Activated T-cell treated with anti-CD3 and anti-CD28 coated beads, Interleukin-2, amount 50 U/mL, for 24 hours (primary cell): Measurements from ENCODE around the gene AKT3.

Source experiments
- DNase-seq: peaks from one replicate; pipeline ENCODE4 v3.0.0-alpha.2; 2020
- H3K27ac Mint-ChIP-seq: 2 replicates; pipeline ENCODE4 v1.8.0; 2020; ENCODE audit warnings: mild to moderate bottlenecking, mixed read lengths
- H3K27me3 Mint-ChIP-seq: 2 replicates; pipeline ENCODE4 v1.8.0; 2020; ENCODE audit warnings: mixed read lengths
- H3K36me3 Mint-ChIP-seq: 2 replicates; pipeline ENCODE4 v1.8.0; 2020; ENCODE audit warnings: low read depth, mixed read lengths
- H3K4me1 Mint-ChIP-seq: 2 replicates; pipeline ENCODE4 v1.8.0; 2020; ENCODE audit warnings: low read depth, mixed read lengths
- H3K4me3 Mint-ChIP-seq: 2 replicates; pipeline ENCODE4 v1.8.0; 2020; ENCODE audit warnings: mild to moderate bottlenecking, moderate library complexity, mixed read lengths
- H3K9me3 Mint-ChIP-seq: 2 replicates; pipeline ENCODE4 v1.8.0; 2020; ENCODE audit warnings: mixed read lengths

The AKT3 gene

DNA sequence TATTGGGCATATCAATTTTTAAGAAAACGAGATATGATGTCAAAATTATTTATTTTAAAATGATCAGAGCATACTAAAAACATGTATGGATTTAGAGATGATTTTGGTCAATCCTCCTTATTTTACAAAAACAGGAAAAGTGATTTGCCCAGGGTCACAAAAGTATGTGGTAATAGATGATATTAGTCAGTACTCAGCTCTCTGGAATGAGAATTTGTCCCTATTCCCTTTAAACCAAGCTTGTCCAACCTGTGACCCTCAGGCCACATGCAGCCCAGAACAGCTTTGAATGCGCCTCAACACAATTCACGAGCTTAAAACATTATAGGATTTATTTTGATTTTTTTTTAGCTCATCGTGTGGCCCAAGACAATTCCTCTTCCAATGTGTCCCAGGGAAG is 104.7 kb downstream of the AKT3 start:
- no peaks in the 10 kb centered on the region for H3K27me3 Mint-ChIP-seq
- H3K36me3 Mint-ChIP-seq: peaks cover 11% of the 10 kb centered on the region
- H3K9me3 Mint-ChIP-seq: no peaks in the 10 kb centered on the region
- H3K27ac Mint-ChIP-seq: no peak overlapping the region
- H3K4me3 Mint-ChIP-seq: no peak overlapping the region
- H3K4me1 Mint-ChIP-seq: peaks cover 35% of the 10 kb centered on the region
- DNase-seq: no peak

DNA sequence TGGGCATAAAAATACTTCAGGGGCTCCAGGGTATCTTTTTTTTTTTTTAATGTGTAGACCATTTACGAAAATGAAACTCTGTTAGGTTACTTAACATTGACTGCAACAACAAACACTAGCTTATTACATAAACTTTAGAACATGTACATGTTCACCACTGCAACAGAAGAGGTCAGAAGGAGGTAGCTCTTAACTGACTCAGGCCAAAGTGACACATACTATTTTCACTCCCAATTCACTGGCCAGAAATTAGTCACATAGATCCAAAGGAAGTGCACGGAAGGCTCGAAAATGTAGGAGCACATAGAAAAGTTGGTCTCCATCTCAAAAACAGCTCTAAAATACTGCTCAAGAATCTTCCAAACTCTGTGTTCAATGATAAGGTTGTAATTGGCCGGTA is 107.2 kb downstream of the AKT3 start:
- no peaks in the 10 kb centered on the region for H3K27me3 Mint-ChIP-seq
- H3K9me3 Mint-ChIP-seq: no peaks in the 10 kb centered on the region
- no peak overlapping the region for H3K27ac Mint-ChIP-seq
- no peak overlapping the region for H3K4me3 Mint-ChIP-seq
- no peak for DNase-seq
- H3K36me3 Mint-ChIP-seq: peaks cover 16% of the 10 kb centered on the region
- peaks cover 39% of the 10 kb centered on the region for H3K4me1 Mint-ChIP-seq

DNA sequence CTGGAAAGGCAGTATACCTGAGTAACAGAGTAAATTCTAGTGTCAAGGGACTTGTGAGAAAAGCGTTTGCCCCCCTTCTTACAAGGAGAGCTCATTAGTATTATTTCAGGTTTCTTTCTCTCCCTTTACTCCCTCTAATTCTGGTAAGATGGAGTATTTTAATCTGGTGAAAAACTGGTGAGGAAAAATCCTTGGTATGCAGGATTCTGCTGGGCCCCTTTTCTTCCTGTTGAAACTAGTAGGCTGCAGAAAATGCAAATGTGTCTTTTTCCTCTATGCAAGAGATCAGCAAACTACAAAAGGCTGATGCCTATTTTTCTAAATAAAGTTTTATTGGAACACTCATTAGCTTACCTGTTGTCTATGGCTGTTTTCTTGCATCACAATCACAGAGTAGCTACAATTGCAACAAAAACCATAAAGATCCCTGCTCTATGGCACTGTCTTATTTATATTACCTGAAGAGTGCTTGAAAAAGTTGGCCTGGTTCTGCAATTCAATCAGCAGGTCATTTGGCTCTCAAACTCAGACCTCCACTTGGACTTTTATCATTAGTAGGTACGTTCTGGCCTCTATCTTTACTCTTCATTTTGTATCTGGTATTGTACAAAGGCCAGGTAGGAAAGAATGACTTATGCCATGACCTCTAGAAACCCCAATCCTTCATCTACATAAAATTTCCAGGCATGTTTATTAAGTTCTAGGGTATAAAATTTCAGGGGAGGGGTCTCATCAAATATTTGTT is 109.6 kb downstream of the AKT3 start:
- H3K27me3 Mint-ChIP-seq: no peaks in the 10 kb centered on the region
- H3K27ac Mint-ChIP-seq: no peak overlapping the region
- no peak overlapping the region for H3K4me3 Mint-ChIP-seq
- DNase-seq: no peak
- H3K4me1 Mint-ChIP-seq: peaks cover 49% of the 10 kb centered on the region
- no peaks in the 10 kb centered on the region for H3K9me3 Mint-ChIP-seq
- H3K36me3 Mint-ChIP-seq: peaks cover 15% of the 10 kb centered on the region

DNA sequence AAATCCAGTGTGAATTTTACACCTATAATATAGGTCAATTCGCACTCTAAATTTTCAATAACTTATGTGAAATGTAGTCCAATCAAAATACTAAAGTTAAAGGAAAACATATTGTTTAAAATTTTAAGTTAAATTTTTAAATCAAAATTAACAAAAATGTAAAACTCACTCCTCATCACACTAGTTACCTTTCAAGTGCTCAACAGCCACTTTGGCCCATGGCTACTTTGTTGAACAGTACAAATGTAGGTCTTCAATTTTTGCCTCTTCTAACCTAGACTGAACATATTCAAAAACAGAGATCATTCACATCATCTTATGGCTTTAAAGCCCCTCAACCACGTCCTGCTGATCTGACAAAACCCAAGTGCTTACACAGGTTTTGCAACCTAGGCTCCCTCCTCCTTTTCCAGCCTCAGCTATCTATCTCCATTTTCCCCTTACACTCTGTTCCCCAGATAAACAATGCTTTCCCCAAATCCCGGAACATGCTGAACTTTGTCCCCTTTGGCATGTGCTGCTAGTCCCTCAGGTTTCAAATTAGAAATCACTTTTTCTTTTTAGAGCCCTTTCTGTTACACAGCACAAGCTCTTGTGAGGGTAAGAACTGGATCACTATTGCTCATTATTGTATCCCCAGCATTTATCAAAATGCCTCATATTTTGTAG is 110.6 kb downstream of the AKT3 start:
- Mint-ChIP-seq H3K36me3 (peaks cover 21% of the 10 kb centered on the region), H3K27ac (no peak overlapping the region), H3K27me3 (no peaks in the 10 kb centered on the region), H3K4me3 (no peak overlapping the region), H3K9me3 (no peaks in the 10 kb centered on the region), H3K4me1 (peaks cover 52% of the 10 kb centered on the region)
- no peak for DNase-seq

DNA sequence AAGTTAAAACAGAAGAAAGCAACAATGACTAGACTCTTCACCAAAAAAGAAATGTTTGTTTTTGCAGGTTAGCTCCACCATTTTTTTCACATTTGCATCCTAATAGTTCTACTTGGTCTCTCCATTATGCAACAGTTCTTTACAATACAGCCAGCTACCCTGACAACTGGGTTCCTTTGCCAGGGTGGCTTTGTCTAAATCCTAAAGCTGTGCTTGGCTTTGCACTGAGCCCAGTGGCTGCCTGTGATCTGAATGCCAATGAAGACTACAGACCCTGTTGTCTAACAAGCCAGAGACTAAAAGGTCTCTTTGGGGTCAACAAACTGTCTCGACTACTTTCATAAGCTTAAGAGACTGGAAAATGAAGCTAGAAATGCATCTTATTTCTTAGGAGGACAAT is 112.0 kb downstream of the AKT3 start:
- H3K4me3 Mint-ChIP-seq: no peak overlapping the region
- H3K36me3 Mint-ChIP-seq: peaks cover 22% of the 10 kb centered on the region
- no peaks in the 10 kb centered on the region for H3K27me3 Mint-ChIP-seq
- DNase-seq: no peak
- no peaks in the 10 kb centered on the region for H3K9me3 Mint-ChIP-seq
- peaks cover 48% of the 10 kb centered on the region for H3K4me1 Mint-ChIP-seq
- no peak overlapping the region for H3K27ac Mint-ChIP-seq

DNA sequence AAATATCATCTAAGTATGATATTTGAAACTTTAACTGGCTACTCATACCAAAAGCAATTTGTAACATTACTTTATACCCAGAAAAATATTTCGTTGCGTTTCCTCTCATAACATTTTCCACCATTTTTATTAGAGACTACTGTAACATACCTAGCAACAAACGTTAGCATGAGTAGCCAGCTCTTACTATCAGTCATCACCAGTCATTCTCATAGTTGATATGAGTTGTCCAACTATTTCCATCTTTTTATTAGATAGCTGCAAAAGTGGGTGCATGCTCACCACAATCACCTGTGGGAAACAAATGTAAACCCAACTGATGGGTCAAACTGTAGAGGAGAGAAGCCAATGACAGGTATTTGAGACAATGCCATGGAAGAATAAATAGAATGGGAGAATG is 114.6 kb downstream of the AKT3 start:
- Mint-ChIP-seq H3K27ac (no peak overlapping the region), H3K4me1 (peaks cover 48% of the 10 kb centered on the region), H3K36me3 (peaks cover 27% of the 10 kb centered on the region), H3K4me3 (no peak overlapping the region), H3K27me3 (no peaks in the 10 kb centered on the region), H3K9me3 (peaks cover 2% of the 10 kb centered on the region)
- no peak for DNase-seq

DNA sequence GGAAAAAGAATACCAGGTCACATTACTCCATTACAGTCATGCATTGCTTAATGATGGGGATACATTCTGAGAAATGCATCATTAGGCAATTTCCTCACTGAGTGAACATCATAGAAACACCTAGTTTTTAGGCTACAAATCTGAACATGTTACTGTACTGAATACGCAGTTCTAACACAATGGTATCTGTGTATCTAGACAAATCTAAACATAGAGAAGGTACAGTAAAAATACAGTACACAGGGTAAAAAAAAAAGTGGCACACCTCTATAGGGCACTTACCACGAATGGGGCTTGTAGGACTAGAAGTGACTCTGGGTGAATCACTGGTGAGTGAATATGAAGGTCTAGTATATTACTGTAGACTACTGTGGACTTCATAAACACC is 115.7 kb downstream of the AKT3 start:
- peaks cover 28% of the 10 kb centered on the region for H3K36me3 Mint-ChIP-seq
- H3K27me3 Mint-ChIP-seq: no peaks in the 10 kb centered on the region
- H3K4me3 Mint-ChIP-seq: no peak overlapping the region
- peaks cover 46% of the 10 kb centered on the region for H3K4me1 Mint-ChIP-seq
- H3K27ac Mint-ChIP-seq: no peak overlapping the region
- H3K9me3 Mint-ChIP-seq: peaks cover 5% of the 10 kb centered on the region
- DNase-seq: no peak

DNA sequence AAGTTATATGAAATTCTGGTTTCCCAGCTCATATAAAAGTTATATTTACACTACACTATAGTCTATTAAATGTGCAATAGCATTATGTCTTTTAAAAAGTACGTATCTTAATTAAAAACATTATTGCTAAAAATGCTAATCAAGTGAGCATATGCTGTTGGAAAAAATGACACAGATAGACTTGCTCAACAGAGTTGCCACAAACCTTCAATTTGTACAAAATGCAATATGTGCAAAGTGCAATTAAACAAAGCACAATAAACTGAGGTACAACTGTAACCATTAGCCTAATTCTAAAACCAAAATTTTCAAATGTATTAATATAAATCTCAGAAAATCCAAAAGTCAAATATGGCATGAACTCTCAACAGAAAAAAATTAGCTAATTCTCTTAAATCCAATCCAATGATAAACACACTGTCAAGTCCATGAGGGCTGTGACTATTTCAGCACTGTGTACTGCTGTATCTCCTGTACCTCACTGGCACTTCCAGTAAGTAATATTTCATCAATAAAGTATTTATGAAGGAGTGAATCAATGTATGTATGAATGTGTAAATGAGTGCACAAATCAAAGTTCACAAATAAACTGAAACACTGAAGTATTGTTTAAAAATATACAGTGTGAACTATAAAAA is 116.3 kb downstream of the AKT3 start:
- no peak for DNase-seq
- H3K4me3 Mint-ChIP-seq: no peak overlapping the region
- peaks cover 50% of the 10 kb centered on the region for H3K4me1 Mint-ChIP-seq

DNA sequence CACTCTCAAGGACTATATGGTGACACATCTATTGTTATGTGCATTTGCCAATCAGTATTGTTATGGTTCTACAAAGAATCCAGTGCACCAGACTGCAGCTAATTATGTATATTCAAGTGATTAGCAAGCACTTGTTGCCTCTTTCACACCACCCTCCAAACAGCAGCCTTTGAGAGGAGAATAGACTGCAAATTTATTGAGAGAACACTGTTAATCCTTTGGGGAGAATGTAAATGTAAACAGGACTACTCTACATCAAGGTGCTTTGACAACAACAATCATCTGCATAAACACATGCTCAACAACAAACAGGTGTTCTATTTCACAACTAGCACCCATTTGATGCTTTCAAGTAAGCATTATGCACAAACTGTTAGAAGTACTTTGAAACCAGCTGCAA is 117.4 kb downstream of the AKT3 start:
- Mint-ChIP-seq H3K4me1 (peaks cover 53% of the 10 kb centered on the region), H3K4me3 (no peak overlapping the region), H3K27me3 (no peaks in the 10 kb centered on the region), H3K36me3 (peaks cover 32% of the 10 kb centered on the region), H3K27ac (no peak overlapping the region), H3K9me3 (peaks cover 5% of the 10 kb centered on the region)
- no peak for DNase-seq

More for the DNA sequence above, 116.3 kb downstream of the AKT3 start:
- Mint-ChIP-seq H3K27me3 (no peaks in the 10 kb centered on the region), H3K9me3 (peaks cover 5% of the 10 kb centered on the region), H3K27ac (no peak overlapping the region), H3K36me3 (peaks cover 32% of the 10 kb centered on the region)

DNA sequence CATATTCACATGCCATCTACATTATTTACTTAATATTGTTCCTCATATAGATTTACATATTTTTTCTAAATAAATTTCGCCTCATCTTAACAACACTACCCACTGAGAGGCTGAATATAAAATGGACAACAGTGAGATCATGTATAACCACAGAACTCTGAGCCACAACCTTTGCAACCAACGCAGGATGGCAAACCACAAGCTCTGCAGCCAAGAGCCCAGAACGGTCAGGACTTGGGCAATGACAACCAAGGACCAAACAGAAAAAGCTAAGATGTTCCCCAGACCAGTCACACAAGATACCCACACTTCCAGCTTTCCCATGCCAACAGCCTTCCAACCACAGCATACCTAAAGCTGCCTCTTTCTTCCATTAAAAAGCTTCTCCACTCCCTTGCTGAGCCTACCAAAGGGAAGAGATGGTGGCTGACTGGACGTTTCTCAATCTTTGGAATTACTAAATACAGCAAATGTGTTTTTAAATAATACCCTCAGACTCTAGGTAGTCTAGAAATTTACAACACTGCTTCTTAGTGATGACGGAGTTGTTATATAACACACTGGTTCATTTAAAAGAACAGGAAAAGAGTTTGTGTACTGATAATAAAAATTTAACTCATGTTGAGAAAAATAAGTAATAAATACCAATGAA is 117.9 kb downstream of the AKT3 start:
- H3K9me3 Mint-ChIP-seq: peaks cover 5% of the 10 kb centered on the region
- peaks cover 32% of the 10 kb centered on the region for H3K36me3 Mint-ChIP-seq
- no peak overlapping the region for H3K4me3 Mint-ChIP-seq
- H3K4me1 Mint-ChIP-seq: peaks cover 52% of the 10 kb centered on the region
- H3K27me3 Mint-ChIP-seq: no peaks in the 10 kb centered on the region
- no peak overlapping the region for H3K27ac Mint-ChIP-seq
- no peak for DNase-seq

DNA sequence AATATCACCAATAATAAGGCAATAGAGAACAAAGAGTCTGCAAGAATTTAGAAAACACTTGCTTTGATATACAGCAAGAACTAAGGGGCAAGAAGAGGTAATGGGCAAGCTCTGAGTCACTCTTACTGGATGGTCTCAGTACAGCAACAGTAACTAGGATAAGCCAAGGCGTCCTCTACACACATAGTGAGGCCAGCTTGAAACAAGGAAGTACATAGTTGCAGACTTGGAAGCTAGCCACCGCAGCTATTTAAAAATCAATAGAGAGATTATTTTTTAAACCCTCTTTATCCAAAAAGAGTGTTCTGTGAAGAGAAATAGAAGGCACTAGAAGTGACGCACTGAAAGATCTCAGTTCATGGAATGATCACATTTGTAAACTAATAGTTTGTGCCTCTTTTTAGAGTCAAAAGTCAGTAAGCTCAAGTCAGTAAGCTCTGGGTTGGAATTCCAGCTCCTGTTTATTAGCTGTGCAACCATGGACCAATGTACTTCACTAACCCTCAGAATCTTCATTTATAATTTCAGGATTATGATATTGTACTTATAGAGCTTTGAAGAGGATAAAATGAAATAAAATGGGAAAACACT is 118.6 kb downstream of the AKT3 start:
- Mint-ChIP-seq H3K4me1 (peaks cover 49% of the 10 kb centered on the region), H3K36me3 (peaks cover 32% of the 10 kb centered on the region), H3K27me3 (no peaks in the 10 kb centered on the region), H3K27ac (no peak overlapping the region), H3K4me3 (no peak overlapping the region), H3K9me3 (peaks cover 5% of the 10 kb centered on the region)
- no peak for DNase-seq

DNA sequence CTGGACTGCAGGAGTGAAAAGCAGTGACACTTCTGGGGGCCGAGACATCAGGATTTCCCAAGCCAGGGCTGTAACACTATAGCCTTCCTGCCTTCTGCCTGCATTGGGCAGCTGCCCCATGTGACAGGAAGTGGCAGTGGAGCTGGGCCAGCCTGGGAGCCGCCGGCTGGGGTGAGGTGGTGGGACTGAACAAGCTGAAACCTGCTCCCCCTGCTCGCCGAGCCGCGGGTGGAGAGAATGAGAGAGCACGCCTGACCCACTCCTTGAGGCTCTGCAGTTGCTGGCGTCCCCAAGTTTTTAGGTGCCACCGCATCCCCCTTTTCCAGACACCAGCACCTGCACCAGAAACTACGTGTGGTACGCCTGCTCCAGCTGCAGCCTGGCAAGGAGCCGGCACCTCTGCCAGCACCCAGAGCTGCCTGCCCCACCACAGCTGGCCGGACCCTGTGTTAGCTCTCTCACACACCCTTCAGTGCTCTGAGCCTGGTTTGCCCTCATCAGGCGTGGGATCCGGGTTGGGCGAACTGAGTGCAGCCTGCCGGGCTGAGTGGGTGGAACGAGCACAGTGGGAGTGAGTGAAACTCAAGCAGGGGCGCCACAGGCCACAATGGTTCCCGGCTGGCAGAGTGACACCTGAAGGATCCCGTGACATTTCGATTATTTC is 119.4 kb downstream of the AKT3 start:
- peaks cover 48% of the 10 kb centered on the region for H3K4me1 Mint-ChIP-seq
- no peak for DNase-seq
- H3K9me3 Mint-ChIP-seq: peaks cover 5% of the 10 kb centered on the region
- H3K27ac Mint-ChIP-seq: no peak overlapping the region
- H3K27me3 Mint-ChIP-seq: no peaks in the 10 kb centered on the region
- no peak overlapping the region for H3K4me3 Mint-ChIP-seq
- H3K36me3 Mint-ChIP-seq: peaks cover 32% of the 10 kb centered on the region

DNA sequence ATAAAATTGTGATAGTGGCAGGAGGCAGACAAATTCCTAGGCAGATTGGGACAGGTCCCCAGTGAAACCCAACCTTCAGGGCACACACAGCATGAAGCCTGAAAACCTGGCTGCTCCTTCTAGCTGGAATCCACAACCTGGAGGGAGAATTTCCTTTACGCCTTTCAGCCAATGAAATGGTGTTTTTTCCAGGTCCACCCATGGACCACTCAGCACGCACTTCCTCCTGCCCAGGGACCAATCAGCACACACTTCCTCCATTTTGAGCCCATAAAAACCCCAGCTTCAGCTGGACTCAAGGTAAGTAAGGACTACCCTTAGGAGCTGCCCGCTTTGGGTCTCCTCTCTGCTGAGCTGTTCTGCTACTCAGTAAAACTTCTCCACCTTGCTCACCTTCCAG is 120.1 kb downstream of the AKT3 start:
- DNase-seq: no peak
- Mint-ChIP-seq H3K36me3 (peaks cover 25% of the 10 kb centered on the region), H3K4me1 (peaks cover 47% of the 10 kb centered on the region)

More for the DNA sequence above, 120.1 kb downstream of the AKT3 start:
- Mint-ChIP-seq H3K9me3 (peaks cover 5% of the 10 kb centered on the region), H3K27me3 (no peaks in the 10 kb centered on the region), H3K27ac (no peak overlapping the region), H3K4me3 (no peak overlapping the region)
